ENCODE measurements around the gene SASS6.

DNA sequence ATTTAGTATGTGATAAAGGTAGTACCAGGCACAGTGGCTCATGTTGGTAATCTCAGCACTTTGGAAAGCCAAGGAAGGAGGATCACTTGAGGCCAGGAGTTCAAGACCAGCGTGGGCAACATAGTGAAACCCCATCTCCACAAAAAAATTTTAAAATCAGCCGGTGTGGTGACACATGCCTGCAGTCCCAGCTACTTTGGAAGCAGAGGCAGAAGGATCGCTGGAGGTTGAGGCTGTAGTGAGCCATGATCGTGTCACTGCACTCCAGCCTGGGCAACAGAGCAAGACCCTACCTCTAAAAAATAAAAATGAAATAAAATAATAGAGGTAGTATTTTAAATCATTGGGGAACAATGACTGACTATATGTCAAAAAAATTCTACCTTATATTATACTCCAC lies 17.2 kb downstream of the SASS6 start:
- TF ChIP-seq POLR2A (IDR thresholded peaks at IDR 0.05; ENCODE audit: low read length) (no peak), GATA1 (IDR thresholded peaks at IDR 0.05; ENCODE audit: low read depth, low read length) (no peak)

All from erythroblast (primary cell).